Esophagus squamous epithelium (tissue), 4 donors: Measurements from ENCODE around the gene CD70.

Experiments
- POLR2A ChIP-seq, 4 donors: fragments of 450-650 bp; IDR thresholded peaks; one replicate each; pipeline ENCODE4 v1.6.1; 2017; ENCODE audit warnings: antibody characterized with exemption in 4 of 4, mild to moderate bottlenecking in 4 of 4, moderate library complexity in 3 of 4
- TF ChIP-seq, protein P1 (sequence below), 6 experiments: fragments of 450-650 bp in 4 of 6; fragments of 200-600 bp in 2 of 6; sonication (generic) in 2 of 6; IDR thresholded peaks; one replicate each; pipeline ENCODE4 v1.5.1; 2016 to 2019; ENCODE audit warnings: antibody characterized with exemption in 6 of 6, mild to moderate bottlenecking in 4 of 6, moderate library complexity in 4 of 6

GRCh38 chr19:6626764-6627163, 35.8 kb upstream of the CD70 start:
- no peak for TF ChIP-seq POLR2A (IDR thresholded peaks at IDR 0.05)
- TF ChIP-seq, protein P1, sequence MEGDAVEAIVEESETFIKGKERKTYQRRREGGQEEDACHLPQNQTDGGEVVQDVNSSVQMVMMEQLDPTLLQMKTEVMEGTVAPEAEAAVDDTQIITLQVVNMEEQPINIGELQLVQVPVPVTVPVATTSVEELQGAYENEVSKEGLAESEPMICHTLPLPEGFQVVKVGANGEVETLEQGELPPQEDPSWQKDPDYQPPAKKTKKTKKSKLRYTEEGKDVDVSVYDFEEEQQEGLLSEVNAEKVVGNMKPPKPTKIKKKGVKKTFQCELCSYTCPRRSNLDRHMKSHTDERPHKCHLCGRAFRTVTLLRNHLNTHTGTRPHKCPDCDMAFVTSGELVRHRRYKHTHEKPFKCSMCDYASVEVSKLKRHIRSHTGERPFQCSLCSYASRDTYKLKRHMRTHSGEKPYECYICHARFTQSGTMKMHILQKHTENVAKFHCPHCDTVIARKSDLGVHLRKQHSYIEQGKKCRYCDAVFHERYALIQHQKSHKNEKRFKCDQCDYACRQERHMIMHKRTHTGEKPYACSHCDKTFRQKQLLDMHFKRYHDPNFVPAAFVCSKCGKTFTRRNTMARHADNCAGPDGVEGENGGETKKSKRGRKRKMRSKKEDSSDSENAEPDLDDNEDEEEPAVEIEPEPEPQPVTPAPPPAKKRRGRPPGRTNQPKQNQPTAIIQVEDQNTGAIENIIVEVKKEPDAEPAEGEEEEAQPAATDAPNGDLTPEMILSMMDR (IDR thresholded peaks at IDR 0.05), result no peak
